Head of caudate nucleus (tissue), 42 donors: ENCODE data around the gene SEMA5A.

Experiments
- DNase-seq, 42 donors: peaks; one replicate each; pipeline versions ENCODE4 v3.0.0 to v3.0.0-alpha.2; 2020 to 2021; ENCODE audit warnings: mixed read lengths in 7 of 42
- intact Hi-C: fragments of 100-400 bp; cut with DNase I; formaldehyde crosslinking; loops from one replicate; pipeline ENCODE4 v1.15.0; 2022

Gene SEMA5A

GRCh38 chr5:9545992-9546851, at the start of gene SEMA5A:
Gene SEMA5A, minus strand, starts transcription at chr5:9546075. Its CDS starts 166,129 bp downstream, at chr5:9379946.
- intact Hi-C loops = no loop called here

GRCh38 chr5:9594913-9595312, 49.0 kb upstream of the SEMA5A start:
- intact Hi-C loops = no loop called here

More at GRCh38 chr5:9545992-9546851, at the start of gene SEMA5A:
- peak; percentile 5 to 85 (median 72) for DNase-seq

GRCh38 chr5:9589049-9589835, 43.4 kb upstream of the SEMA5A start:
- DNase-seq = peak in 39 of 42 donors; percentile 9 to 78 (median 43)
- intact Hi-C loops = no loop called here

More at GRCh38 chr5:9594913-9595312, 49.0 kb upstream of the SEMA5A start:
- no peak for DNase-seq

- no peak for DNase-seq
- intact Hi-C loops = no loop called here
Measured at GRCh38 chr5:9588254-9588653, 42.4 kb upstream of the SEMA5A start.

- no peak for DNase-seq
- intact Hi-C loops = no loop called here
Measured at GRCh38 chr5:9587135-9587534, 41.3 kb upstream of the SEMA5A start.

- intact Hi-C loops = no loop called here
- DNase-seq = no peak
Measured at GRCh38 chr5:9582406-9582805, 36.5 kb upstream of the SEMA5A start.

GRCh38 chr5:9573796-9574195, 27.9 kb upstream of the SEMA5A start:
- DNase-seq = no peak
- intact Hi-C loops = no loop called here

- no peak for DNase-seq
- intact Hi-C loops = no loop called here
Measured at GRCh38 chr5:9572246-9572645, 26.4 kb upstream of the SEMA5A start.

GRCh38 chr5:9570876-9571275, 25.0 kb upstream of the SEMA5A start:
- no peak for DNase-seq
- intact Hi-C loops = no loop called here

- intact Hi-C loops = no loop called here
- DNase-seq = no peak
Measured at GRCh38 chr5:9567039-9567438, 21.2 kb upstream of the SEMA5A start.

GRCh38 chr5:9564752-9565151, 18.9 kb upstream of the SEMA5A start:
- intact Hi-C loops = no loop called here
- DNase-seq = no peak

GRCh38 chr5:9562141-9562540, 16.3 kb upstream of the SEMA5A start:
- intact Hi-C loops = no loop called here
- DNase-seq = no peak

- no peak for DNase-seq
- intact Hi-C loops = no loop called here
Measured at GRCh38 chr5:9559965-9560364, 14.1 kb upstream of the SEMA5A start.

GRCh38 chr5:9558319-9558965, 12.6 kb upstream of the SEMA5A start:
- no peak for DNase-seq
- intact Hi-C loops = no loop called here

GRCh38 chr5:9557696-9558095, 11.8 kb upstream of the SEMA5A start:
- intact Hi-C loops = no loop called here
- DNase-seq = no peak

GRCh38 chr5:9555961-9556360, 10.1 kb upstream of the SEMA5A start:
- DNase-seq = no peak
- intact Hi-C loops = no loop called here

- intact Hi-C loops = no loop called here
- DNase-seq = no peak
Measured at GRCh38 chr5:9554122-9554521, 8.2 kb upstream of the SEMA5A start.

- DNase-seq = no peak
Measured at GRCh38 chr5:9553561-9553960, 7.7 kb upstream of the SEMA5A start.

GRCh38 chr5:9551567-9552537, 6.0 kb upstream of the SEMA5A start:
- DNase-seq = no peak
- intact Hi-C loops = no loop called here

More at GRCh38 chr5:9553561-9553960, 7.7 kb upstream of the SEMA5A start:
- intact Hi-C loops = no loop called here
